NCI-H1436 (cell line): ENCODE measurements around the gene EML6.
"Not testable (repeated sequence)": the region's sequence is repeated elsewhere in the genome, so short reads cannot be mapped to it uniquely, and the experiment has no call there.

ENCODE experiments used
- DNase-seq: peaks from one replicate; lab custom pipeline; 2025; lab: John Stamatoyannopoulos, UW

EML6 gene

DNA sequence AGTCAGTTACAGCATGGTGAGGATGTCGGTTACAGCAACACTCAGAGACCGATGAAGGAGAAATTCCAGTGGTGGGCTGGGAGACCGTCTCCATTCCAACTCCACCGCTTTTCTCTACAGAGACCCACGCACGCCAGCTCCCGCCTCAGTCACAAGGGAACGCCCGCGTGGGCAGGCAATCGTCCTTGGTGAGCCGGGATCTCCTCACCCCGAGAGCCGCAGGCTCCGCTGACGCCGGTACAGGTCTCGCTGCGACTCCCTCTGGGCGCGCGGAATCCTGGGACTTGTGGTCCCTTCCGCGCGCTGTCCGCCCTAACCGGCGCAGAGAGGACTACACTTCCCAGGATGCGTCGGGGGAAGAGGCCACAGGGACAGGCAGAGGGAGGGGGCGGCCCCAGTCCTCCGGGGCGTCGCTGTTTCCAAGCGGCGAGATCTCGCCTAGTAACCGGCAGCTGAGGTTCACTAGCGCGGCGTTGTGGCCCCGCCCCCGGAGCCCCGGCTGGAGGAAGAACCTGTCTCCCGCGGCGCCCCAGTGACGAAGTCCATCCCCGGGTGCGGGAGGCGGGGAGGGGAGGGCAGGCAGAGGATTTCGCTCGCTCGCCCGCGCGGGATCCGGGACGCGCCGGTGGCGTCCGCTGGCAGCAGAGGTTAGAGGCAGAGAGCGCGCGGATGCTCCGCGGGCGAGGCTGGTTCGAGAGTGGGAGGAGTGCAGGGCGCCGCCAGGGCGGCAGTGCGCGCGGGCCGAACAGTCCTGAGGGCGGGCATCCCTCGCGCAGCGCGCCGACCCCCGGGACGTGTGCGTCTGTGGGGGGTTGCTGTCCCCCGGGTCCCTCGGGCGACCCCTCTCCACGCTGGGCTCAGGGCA is at the start of gene EML6:
EML6 (plus strand) TSS at position 532 of the 865 bp plus-strand sequence. CDS start 1,400 bp downstream, outside the sequence.
- peak; percentile 97 for DNase-seq

DNA sequence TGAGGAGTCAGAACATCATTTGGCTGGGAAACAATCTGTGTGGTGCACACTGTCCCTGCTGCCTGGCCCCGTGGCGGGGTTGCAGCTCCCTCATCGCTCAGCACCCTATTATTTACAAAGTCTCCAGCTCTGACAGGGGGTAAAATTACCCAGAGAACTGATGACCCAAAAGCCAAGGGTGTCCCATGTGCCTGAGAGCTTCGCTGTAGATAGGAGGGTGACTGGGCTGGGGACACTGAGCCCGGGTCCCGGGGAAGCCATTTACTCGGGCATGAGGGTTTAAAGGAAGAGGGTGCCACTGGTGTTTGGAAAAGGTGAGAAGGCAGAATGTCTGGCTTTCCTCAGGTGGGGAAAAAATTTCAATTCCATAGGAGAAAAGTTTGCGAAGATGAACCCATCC is 48.2 kb upstream of the EML6 start:
- DNase-seq: no peak

DNA sequence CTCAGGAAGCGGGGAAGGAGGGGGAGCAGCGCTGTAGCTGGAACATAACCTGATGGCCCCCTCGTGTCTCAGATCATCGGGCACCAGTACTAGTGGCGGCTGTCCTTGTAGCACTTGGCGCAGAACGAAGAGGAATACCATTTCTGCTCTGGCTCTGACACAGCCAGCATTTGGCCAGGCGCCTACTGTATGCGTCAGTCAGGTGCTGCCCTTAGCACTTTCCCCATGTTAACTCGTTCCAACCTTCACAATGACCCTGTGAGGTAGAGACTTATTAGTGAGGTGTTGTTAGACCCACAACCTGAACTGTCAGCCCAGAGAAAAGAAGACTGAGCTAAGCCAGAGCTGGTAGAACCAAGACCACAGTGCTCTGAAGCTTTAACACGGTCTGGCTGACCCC is 47.7 kb upstream of the EML6 start:
- no peak for DNase-seq

DNA sequence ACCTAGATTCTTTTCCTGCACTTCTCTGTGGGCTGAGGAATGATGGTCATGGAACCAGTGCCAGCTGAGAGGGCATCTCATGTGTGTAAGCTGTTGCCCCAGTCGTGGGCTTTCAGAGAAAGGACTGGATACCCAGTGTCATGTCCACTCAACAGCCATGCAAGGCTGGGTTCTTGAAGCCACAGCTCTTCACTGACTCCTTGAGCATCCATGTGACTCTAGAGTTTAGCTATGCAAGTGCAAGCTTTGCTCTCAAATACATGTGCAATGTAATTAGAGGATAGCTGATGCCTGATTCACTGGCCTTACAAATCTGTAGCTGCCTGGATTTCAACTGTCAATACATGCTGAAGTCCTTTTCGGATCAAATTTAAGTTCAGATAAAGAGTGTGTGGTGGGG is 46.8 kb upstream of the EML6 start:
- no peak for DNase-seq

DNA sequence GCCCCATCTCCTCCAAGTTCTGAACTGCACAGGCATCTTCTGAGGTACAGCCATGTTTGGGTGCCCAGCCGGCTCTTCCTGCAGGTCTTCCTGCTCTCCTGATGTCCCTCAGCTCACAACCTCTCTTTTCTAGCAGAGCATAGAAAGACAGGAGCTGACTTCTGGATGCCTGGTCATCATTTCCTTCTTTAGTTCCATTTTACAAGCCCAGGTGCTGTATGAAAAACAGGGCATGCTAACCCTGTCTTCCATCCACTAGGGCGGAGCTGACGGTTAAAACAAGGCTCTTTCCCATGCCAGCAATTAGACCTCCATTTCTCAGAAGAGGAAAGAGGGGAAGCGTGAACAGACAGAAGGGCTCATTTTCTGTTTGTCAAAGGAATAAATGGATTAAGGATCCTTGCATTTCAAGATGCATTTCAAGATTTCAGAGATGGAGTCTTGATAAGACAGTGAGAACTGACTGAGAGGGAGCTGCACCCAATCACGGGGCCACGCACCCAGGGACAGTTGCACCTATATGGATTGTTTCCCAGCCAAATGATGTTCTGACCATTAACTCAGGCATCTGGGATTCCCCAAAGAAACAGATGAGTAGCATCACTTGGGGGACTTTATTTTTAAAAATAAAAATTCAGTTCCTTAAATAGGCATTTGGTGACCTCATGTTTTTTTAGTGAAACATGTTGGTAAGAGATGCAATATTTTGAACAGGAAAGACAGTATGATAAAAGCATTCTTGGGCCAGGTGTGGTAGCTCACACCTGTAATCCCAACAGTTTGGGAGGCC is 45.8 kb upstream of the EML6 start:
- no peak for DNase-seq

DNA sequence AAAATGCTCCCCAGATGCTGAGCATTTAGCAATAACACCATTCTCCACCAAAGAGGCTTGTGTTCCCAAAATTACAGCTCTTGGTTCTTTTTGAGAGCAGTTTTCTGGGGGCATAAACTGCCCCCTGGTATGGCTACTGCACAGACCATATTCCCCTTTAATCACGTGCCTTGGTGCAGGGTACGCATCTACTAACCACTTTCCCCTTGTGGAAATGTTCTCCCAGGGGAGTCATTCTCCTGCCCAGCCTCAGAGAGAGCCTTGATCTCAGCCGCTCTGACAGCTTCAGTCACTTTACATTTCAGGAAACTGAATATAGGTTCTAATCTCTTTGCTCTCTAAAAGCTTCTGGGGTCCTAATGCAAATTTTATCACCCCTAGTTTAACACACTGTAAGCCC is 44.7 kb upstream of the EML6 start:
- DNase-seq: peak; percentile 44

DNA sequence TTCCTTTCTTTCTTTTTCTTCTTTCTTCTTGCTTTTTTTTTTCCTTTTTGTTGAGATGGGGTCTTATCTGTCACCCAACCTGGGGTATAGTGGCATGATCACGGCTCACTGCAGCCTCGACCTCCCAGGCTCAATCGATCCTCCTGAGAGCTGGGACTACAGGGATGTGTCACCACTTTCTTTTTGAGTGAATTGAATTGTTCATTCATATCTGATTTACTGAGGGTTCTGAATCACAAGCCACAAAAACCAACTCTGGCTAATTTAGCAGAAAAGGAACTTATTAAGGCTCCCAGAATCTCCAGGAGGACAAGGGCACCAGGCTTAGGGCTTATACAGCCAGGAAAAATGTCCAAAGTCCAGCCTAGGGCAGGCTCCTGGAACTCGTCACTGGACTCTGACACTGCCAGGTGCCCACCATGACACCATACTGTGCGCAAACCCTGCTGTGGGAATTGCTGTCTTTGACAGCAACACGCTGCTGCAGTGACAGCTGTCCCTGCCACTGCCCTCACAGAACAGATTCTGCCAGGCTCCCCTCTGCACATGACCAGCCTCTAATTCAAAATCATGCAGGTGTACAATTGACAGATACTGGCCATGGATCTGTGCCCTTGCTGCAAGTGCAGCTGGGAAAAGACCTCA is 42.9 kb upstream of the EML6 start:
- no peak for DNase-seq

DNA sequence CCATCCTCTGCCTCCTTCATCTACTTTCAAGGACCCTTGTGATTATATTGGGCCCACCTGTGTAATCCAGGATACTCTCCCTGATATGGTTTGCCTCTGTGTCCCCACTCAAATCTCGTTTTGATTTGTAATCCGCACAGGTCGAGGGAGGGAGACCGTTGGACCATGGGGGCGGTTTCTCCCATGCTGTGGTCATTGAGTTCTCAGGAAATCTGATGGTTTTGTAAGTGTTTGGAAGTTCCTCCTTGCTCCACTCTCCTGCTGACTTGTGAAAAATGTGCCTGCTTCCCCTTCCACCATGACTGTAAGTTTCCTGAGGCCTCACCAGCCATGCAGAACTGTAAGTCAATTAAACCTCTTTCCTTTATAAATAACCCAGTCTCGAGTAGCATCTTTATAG is 42.0 kb upstream of the EML6 start:
- DNase-seq: no peak

DNA sequence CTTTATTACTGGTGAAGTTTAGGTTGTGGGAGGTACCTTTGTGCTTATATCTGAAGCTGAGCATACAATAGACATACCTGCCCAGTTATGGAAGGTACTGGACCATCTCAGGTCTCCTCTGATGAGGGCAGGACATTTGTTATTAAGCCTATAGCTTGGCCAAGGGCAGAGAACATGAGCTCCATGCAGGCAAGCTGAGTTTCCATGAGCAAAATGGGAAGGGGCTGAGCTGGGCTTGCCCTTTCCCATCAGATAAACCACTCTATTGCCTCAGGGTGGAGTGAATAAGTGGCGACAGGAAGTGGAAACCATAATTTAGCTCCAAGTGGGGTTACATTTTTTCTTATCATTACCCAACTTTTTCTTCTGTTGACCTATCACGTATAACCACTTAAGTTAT is 39.9 kb upstream of the EML6 start:
- no peak for DNase-seq

DNA sequence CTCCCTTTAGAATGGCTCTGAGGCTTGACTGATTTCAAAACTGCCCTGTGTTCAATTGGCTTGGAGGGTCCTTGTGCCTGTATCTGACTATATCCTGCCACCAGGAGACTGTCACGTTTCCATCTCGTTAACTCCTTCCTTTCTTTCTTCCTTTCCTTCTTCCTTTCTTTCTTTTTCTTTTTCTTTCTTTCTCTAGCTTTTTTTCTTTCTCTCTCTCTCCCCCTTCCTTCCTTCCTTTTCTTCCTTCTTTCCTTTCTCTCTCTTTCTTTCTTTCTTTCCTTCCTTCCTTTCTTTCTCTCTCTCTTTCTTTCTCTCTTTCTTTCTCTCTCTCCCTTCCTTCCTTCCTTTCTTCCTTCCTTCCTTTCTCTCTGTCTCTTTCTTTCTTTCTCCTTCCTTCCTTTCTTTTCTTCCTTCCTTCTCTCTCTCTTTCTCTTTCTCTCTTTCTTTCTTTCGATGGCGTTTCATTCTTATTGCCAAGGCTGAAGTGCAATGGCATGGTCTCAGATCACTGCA is 38.1 kb upstream of the EML6 start:
- no peak for DNase-seq

DNA sequence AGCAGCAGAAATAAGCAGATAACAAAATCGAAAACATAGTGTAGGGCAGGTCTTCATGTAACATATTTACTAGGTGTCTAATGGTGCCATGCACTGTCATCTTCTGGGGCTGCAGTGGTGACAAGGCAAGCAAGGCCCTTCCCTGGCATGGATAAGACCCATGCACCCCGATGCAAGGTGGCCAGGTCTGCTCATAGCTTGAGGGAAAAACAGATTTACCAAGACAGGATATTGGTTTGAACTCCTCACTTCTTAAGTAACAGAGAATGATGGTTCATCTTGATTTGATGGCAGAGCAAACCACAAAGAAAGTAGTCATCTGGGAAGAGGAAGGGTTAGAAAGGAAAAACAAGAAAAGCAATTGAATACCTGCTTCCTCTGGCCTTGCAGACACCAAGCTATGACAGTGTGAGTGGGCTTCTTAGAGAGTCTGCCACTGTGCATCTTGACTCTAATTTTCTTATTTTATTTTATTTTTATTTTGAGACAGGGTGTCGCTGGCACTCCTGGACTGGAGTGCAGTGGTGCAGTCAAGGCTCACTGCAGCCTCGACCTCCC is 35.8 kb upstream of the EML6 start:
- DNase-seq: no peak

DNA sequence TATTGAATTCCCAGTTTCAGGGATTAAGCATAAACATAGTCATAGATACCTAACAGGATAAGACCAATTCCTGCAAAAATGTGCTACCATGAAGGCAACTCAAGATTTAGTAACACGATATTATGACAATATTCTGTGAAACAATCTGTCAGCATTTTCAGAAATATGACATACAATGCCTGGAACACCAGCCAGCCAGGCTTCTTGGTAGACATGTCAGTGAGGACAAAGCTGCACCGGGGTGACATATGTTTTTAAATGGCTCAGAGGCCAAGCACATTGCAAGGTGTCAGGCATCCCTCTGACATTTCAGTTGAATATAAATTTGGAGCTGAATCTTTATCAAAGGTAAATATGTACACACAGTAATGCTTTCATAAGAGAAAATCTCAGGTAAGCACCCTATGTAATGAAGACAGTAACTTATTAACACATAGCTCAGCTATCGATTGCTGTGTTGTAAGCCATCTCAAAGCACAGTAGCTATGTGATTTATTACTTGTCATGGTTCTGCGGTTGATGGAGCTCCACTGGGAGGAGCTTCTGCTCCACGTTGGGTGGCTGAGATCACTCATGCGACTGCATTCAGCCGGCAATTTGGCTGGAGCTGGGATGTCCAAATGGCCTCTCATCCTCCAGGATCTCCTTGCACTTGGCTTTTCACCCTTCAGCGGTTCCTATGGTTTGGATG is 31.9 kb upstream of the EML6 start:
- no peak for DNase-seq

DNA sequence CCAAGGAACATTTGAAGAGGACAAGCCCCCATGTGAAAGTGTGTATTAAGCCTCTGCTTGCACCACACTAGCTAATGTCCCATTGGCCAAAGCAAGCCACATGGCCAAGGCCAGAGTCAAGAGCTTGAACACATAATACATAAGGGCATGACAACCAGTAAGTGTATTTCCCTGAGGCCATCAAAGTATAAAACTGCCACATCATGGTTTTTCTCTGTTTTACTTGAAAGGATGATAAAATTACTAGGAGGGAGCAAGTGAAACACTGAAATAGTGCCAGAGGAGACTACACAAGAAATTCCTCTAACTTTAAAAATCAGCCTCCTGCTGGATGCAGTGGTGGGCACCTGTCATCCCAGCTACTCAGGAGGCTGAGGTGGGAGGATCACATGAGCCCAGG is 30.9 kb upstream of the EML6 start:
- no peak for DNase-seq

DNA sequence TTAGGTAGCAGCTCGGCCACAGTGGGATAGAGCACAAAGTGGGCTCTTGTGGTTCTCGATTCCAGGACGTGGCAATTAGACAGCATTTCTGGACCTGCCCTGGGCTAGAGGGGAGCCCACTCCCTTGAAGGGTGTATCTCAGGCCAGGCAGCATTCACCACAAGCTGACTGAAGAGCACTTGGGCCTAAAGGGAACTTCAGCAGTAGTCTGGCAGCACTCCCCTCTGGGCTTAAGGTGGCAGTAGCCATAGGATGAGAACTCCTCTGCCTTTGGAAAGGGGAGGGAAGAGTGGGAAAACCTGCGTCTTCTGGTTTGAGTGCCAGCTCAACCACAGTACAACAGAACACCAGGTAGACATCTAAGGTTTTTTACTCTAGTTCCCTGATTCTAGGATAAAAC is 28.1 kb upstream of the EML6 start:
- no peak for DNase-seq

DNA sequence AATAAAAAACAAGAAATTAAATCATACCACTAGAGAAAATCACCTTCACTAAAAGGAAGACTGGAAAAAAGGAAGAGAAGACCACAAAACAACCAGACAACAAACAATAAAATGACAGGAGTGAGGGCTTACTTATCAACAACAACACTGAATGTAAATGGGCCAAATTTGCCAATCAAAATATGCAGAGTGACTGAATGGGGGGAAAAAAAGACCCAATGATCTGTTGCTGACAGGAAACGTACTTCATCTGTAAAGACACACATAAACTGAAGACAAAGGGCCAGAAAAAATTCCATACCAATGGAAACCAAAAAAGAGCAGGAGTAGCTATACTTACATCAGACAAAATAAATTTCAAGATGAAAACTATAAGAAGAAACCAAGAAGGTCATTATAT is 25.5 kb upstream of the EML6 start:
- no peak for DNase-seq

DNA sequence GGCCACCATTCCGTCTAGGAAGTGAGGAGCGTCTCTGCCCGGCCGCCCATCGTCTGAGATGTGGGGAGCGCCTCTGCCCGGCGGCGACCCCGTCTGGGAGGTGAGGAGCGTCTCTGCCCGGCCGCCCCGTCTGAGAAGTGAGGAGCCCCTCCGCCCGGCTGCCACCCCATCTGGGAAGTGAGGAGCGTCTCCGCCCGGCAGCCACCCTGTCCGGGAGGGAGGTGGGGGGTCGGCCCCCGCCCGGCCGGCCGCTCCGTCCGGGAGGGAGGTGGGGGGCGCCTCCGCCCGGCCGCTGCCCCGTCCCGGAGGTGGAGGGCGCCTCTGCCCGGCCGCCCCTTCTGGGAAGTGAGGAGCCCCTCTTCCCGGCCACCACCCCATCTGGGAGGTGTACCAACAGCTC is 24.5 kb upstream of the EML6 start:
- not testable (repeated sequence) for DNase-seq

DNA sequence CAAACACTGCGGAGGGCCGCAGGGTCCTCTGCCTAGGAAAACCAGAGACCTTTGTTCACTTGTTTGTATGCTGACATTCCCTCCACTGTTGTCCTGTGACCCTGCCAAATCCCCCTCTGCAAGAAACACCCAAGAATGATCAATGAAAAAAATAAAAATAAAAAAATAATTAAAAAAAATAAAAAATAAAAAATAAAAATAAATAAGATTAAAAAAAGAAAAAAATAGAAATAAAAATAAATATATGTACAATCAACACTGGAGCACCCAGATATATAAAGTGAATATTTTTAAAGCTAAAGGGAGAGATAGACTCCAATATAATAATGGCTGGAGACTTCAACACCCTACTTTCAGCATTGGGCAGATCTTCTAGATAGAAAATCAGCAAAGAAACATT is 23.8 kb upstream of the EML6 start:
- no peak for DNase-seq

DNA sequence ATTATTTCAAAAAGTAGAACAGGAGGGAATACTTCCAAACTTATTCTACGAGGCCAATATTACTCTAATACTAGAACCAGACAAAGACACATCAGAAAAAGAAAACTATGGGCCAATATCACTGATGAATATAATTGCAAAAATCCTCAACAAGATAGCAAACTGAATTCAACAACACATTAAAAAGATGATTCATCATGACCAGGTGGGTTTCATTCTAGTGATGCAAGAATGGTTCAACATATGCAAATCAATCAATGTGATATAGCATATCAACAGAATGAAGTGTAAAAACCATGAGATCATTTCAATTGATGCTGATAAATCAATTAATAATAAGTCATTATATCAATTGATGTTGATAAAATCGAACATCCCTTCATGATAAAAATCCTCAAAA is 22.4 kb upstream of the EML6 start:
- DNase-seq: no peak

DNA sequence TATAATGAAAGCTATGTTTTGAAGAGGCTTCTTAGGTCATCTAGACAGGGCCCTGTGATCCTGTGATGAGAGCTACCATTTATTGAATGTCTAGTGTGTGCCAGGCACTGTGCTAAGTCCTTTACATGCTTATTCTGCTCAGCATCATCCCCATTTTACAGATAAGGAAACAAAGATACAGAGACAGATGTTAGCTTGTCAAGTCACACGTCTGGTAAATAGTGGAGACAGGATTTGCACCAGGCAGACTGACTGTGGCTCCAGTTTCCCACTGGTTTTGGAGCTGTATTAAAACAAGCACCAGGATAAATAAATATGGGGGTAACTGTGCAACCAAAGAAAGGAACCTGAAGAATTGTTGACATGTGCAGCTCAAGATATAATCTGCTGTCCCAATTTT is 19.2 kb upstream of the EML6 start:
- no peak for DNase-seq

DNA sequence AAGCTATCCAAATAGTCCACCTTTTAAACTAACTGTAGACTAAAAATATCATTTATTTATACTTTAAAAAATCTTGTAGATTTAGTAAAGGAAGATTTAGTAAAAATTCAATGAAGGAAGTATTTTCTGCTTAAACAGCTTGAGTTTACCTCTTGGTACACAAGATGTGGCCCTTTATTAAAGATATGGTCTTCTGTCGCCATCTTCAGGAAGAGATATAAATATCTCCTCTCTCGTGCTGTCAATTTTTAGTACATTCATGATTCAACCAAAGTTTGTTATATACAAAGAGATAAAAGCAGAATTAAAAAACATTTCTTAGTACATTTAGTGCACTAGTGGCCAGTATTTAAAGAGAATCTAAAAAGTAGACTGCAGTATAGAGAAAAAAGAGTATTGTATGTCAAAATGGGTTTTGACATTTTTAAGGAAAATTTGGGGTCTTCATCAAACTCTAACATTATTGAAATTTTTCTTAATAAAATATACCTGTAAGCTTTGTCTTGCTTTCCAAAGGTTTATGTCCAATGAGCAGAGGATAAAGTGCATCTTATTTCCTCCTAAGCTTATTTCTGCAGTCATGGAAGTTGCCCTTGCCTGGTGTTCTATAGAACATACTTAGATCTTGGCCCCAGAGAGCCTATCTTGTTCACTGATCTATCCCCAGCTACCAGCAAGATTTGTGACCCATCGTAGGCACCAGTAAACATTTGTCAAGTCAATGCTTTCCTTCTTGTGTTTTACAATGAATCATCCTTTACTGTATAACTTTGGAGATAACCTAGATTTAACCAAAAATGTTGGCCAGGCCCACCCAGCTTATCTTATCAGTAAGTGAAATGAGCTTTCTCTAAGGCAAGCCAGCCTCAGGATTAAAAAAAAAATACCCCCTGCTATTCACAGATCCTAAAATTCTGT is 18.5 kb upstream of the EML6 start:
- peak; percentile 54 for DNase-seq

DNA sequence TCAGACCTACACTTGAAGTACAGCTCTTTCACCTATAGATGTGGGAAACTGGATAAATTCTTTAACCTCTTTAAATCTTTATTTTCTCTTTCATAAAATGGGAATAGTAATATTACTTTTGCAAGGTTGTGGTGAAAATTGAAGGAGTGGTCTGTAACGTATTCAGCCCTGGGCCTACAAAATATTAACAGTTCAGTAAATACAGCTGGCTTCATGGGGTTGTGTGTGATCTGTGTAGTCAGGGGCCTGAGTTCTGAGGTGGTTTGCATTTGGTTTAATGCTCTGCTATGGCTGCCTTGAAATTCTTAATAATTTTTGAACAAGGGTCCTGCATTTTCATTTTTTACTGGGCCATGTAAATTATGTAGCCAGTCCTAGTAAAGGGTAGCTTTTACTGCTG is 16.8 kb upstream of the EML6 start:
- no peak for DNase-seq
